HepG2 (cell line): ENCODE results near the gene HNRNPF. TPM values are rescaled to one million over a fixed set of nuclear protein-coding genes. Genes with fewer than 3 reads are reported as not detected.

Experiments used
- DMAP1 ChIP-seq: IDR thresholded peaks from 2 replicates; pipeline ENCODE4 v1.6.1; 2016
- ELF4 ChIP-seq: sonication (generic); formaldehyde crosslinking; IDR thresholded peaks from 2 replicates; pipeline ENCODE4 v1.5.0; 2020; ENCODE audit warnings: missing genetic modification reagents, mild to moderate bottlenecking, moderate library complexity, borderline replicate concordance
- ETV6 ChIP-seq: sonication (generic); formaldehyde crosslinking; conservative IDR thresholded peaks from 2 replicates; pipeline ENCODE4 v1.4.0; 2020; ENCODE audit warnings: missing genetic modification reagents
- FOXP1 ChIP-seq, 2 experiments: fragments of 450-650 bp in 1 of 2; IDR thresholded peaks; 2 replicates each; pipeline ENCODE4 v1.6.1; 2017 to 2018; ENCODE audit warnings: antibody characterized with exemption in 1 of 2
- HHEX ChIP-seq: IDR thresholded peaks from 2 replicates; pipeline ENCODE4 v1.6.1; 2016; ENCODE audit warnings: control low read depth
- HOXD1 ChIP-seq: sonication (generic); formaldehyde crosslinking; IDR thresholded peaks from 2 replicates; pipeline ENCODE4 v1.5.0; 2020; ENCODE audit warnings: missing genetic modification reagents
- IRF2 ChIP-seq: IDR thresholded peaks from 2 replicates; pipeline ENCODE4 v1.6.1; 2018; ENCODE audit warnings: missing genetic modification reagents, missing compliant biosample characterization
- ISL2 ChIP-seq: sonication (generic); formaldehyde crosslinking; IDR thresholded peaks from 2 replicates; pipeline ENCODE4 v1.5.0; 2020; ENCODE audit warnings: missing genetic modification reagents
- PHF20 ChIP-seq: sonication (generic); formaldehyde crosslinking; IDR thresholded peaks from 2 replicates; pipeline ENCODE4 v1.5.0; 2020; ENCODE audit warnings: mild to moderate bottlenecking, missing genetic modification reagents
- RXRA ChIP-seq: sonication (generic); formaldehyde crosslinking; IDR thresholded peaks from 2 replicates; pipeline ENCODE4 v1.5.1; 2020; ENCODE audit warnings: missing genetic modification reagents
- SMYD3 ChIP-seq: sonication (generic); formaldehyde crosslinking; IDR thresholded peaks from 2 replicates; pipeline ENCODE4 v1.8.1; 2023; ENCODE audit warnings: mild to moderate bottlenecking, missing genetic modification reagents
- TCF12 ChIP-seq, 2 experiments: fragments of 450-650 bp in 1 of 2; sonication (generic) in 1 of 2; formaldehyde crosslinking in 1 of 2; IDR thresholded peaks; 2 replicates each; pipeline versions ENCODE4 v1.6.1 to v1.8.0; 2017 to 2022; ENCODE audit warnings: antibody characterized with exemption in 1 of 2, mild to moderate bottlenecking in 1 of 2, missing genetic modification reagents in 1 of 2, moderate library complexity in 1 of 2
- ZNF124 ChIP-seq: sonication (generic); formaldehyde crosslinking; IDR thresholded peaks from 2 replicates; pipeline ENCODE4 v1.4.0; 2020; ENCODE audit warnings: missing genetic modification reagents
- ZNF367 ChIP-seq: sonication (generic); formaldehyde crosslinking; IDR thresholded peaks from 2 replicates; pipeline ENCODE4 v1.4.0; 2020; ENCODE audit warnings: missing genetic modification reagents, borderline replicate concordance
- ZNF572 ChIP-seq: sonication (generic); formaldehyde crosslinking; IDR thresholded peaks from 2 replicates; pipeline ENCODE4 v1.5.1; 2020; ENCODE audit warnings: mild to moderate bottlenecking, missing genetic modification reagents
- ZNF629 ChIP-seq: sonication (generic); formaldehyde crosslinking; conservative IDR thresholded peaks from 2 replicates; pipeline ENCODE4 v1.5.0; 2020; ENCODE audit warnings: missing genetic modification reagents
- ZNF678 ChIP-seq: sonication (generic); formaldehyde crosslinking; IDR thresholded peaks from 2 replicates; pipeline ENCODE4 v1.4.0; 2020; ENCODE audit warnings: mild to moderate bottlenecking, missing genetic modification reagents
- ZNF749 ChIP-seq: sonication (generic); formaldehyde crosslinking; IDR thresholded peaks from 2 replicates; pipeline ENCODE4 v1.8.0; 2022; ENCODE audit warnings: mild to moderate bottlenecking, missing genetic modification reagents, moderate library complexity, borderline replicate concordance
- polyA plus RNA-seq, 8 experiments: library from polyadenylated mRNA; depleted of rRNA in 3 of 8; stranded (reverse) in 7 of 8; unstranded in 1 of 8; fragments of >200 nt; fragmentation: Illumina TruSeq in 4 of 8; extraction: Trizol in 4 of 8; gene quantifications; 2 replicates each; pipeline versions ENCODE4 v1.2.1 to v1.2.3, GENCODE V29; 2011 to 2016; ENCODE audit warnings: low read depth in 4 of 8, missing spikeins in 1 of 8, mixed read lengths in 1 of 8; ENCODE audit not compliant: insufficient read depth in 1 of 8
- total RNA-seq, 5 experiments: library from RNA; depleted of rRNA; stranded (reverse); fragments of >200 nt; fragmentation: Illumina TruSeq; extraction: Trizol; gene quantifications; 2 replicates each; pipeline ENCODE4 v1.2.3, GENCODE V29; 2016; ENCODE audit warnings: low read depth in 1 of 5
- TF ChIP-seq, protein P1 (sequence below): sonication (generic); formaldehyde crosslinking; IDR thresholded peaks from 2 replicates; pipeline ENCODE4 v1.8.1; 2023; ENCODE audit warnings: mild to moderate bottlenecking, inconsistent platforms, moderate library complexity, missing genetic modification reagents, borderline replicate concordance
- TF ChIP-seq, protein P2 (sequence below): sonication (generic); formaldehyde crosslinking; IDR thresholded peaks from 2 replicates; pipeline ENCODE4 v1.4.0; 2020; ENCODE audit warnings: mild to moderate bottlenecking, low read depth, missing genetic modification reagents
- TF ChIP-seq, protein P3 (sequence below): sonication (generic); formaldehyde crosslinking; IDR thresholded peaks from 2 replicates; pipeline ENCODE4 v1.5.1; 2020; ENCODE audit warnings: missing genetic modification reagents, mild to moderate bottlenecking, borderline replicate concordance
- TF ChIP-seq, protein P4 (sequence below): sonication (generic); formaldehyde crosslinking; IDR thresholded peaks from 2 replicates; pipeline ENCODE4 v1.4.0; 2020; ENCODE audit warnings: mild to moderate bottlenecking, missing genetic modification reagents

Gene HNRNPF
- total and polyA plus RNA-seq, 2 of the 13 experiments (the other 11 are each of a cell fraction or from before 2014, with no cell fraction given), result 166 to 308 TPM

DNA sequence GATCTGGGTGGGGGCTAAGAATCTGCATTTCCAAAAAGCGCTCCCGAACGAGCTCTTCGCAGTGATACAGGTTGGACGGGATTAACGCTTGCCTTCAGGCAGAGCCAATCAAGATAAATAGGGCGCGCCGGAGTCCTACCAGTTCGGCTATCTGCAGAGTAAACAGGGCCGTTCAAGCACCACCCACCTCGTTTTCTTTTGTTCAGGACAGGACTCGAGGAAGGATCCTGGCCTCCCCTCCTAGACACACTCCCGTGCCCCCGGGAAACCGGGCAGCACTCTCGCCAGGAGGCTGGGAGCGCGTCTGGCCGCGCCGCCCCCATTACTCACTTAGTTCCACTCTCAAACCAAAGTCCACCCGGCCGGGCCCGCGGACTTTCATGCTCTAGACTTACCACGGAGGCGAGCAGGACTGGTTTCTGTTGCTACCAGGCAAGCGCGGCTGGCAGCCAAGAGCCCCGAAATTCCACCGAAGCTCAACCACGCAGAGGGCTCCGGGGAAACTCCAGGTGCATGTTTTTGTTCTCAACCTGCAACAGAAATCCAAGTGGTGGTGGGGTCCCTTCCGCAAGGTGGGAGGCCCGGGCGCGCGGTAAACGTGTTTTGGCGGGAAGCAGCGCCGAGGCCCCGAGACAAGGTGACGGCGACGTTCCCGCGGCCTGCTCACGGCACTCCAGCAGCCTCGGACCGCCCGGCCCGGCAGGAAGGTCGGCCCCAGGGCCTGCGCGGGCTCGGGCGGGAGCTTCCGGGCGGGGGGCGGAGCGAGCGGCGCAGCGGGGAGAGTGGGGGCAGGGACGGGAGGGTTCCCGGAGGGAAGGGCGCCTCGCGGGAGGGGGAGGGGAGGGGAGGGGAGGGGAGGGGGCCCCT is 12.7 kb downstream of the HNRNPF start (continued):
- TF ChIP-seq TCF12 (IDR thresholded peaks at IDR 0.05) (no peak), TCF12 (CRISPR knock-in tag; IDR thresholded peaks at IDR 0.05) (peak; percentile 20; the same call in 1 of the 2 replicates), FOXP1 (IDR thresholded peaks at IDR 0.05) (no peak), FOXP1 (CRISPR knock-in tag; IDR thresholded peaks at IDR 0.05) (no peak; the same call in 1 of the 2 replicates), ZNF367 (CRISPR knock-in tag) (peak; percentile 26; the same call in 1 of the 2 replicates), HHEX (CRISPR knock-in tag) (no peak), RXRA (CRISPR knock-in tag) (no peak), ZNF629 (CRISPR knock-in tag) (peak; percentile 3; the same call in 1 of the 2 replicates), ISL2 (CRISPR knock-in tag) (peak; percentile 64), PHF20 (no peak), ZNF678 (CRISPR knock-in tag) (no peak), SMYD3 (CRISPR knock-in tag) (no peak), ZNF749 (CRISPR knock-in tag) (no peak), HOXD1 (CRISPR knock-in tag) (peak; percentile 80; the same call in 1 of the 2 replicates), ETV6 (no peak), ZNF572 (CRISPR knock-in tag) (no peak), IRF2 (CRISPR knock-in tag) (no peak), ZNF124 (CRISPR knock-in tag) (peak; percentile 37; the same call in 1 of the 2 replicates), ELF4 (CRISPR knock-in tag) (peak; percentile 12; the same call in 1 of the 2 replicates), DMAP1 (CRISPR knock-in tag) (no peak)
- TF ChIP-seq, protein P1, sequence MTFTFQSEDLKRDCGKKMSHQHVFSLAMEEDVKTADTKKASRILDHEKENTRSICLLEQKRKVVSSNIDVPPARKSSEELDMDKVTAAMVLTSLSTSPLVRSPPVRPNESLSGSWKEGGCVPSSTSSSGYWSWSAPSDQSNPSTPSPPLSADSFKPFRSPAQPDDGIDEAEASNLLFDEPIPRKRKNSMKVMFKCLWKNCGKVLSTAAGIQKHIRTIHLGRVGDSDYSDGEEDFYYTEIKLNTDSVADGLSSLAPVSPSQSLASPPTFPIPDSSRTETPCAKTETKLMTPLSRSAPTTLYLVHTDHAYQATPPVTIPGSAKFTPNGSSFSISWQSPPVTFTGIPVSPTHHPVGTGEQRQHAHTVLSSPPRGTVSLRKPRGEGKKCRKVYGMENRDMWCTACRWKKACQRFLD, result peak; percentile 19; the same call in 1 of the 2 replicates
- TF ChIP-seq, protein P2, sequence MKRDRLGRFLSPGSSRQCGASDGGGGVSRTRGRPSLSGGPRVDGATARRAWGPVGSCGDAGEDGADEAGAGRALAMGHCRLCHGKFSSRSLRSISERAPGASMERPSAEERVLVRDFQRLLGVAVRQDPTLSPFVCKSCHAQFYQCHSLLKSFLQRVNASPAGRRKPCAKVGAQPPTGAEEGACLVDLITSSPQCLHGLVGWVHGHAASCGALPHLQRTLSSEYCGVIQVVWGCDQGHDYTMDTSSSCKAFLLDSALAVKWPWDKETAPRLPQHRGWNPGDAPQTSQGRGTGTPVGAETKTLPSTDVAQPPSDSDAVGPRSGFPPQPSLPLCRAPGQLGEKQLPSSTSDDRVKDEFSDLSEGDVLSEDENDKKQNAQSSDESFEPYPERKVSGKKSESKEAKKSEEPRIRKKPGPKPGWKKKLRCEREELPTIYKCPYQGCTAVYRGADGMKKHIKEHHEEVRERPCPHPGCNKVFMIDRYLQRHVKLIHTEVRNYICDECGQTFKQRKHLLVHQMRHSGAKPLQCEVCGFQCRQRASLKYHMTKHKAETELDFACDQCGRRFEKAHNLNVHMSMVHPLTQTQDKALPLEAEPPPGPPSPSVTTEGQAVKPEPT (CRISPR knock-in tag), result 0 out of 2 replicates have a peak, but pooled peaks have one; percentile 29
- TF ChIP-seq, protein P3, sequence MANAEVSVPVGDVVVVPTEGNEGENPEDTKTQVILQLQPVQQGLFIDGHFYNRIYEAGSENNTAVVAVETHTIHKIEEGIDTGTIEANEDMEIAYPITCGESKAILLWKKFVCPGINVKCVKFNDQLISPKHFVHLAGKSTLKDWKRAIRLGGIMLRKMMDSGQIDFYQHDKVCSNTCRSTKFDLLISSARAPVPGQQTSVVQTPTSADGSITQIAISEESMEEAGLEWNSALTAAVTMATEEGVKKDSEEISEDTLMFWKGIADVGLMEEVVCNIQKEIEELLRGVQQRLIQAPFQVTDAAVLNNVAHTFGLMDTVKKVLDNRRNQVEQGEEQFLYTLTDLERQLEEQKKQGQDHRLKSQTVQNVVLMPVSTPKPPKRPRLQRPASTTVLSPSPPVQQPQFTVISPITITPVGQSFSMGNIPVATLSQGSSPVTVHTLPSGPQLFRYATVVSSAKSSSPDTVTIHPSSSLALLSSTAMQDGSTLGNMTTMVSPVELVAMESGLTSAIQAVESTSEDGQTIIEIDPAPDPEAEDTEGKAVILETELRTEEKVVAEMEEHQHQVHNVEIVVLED (CRISPR knock-in tag), result no peak; the same call in 1 of the 2 replicates
- TF ChIP-seq, protein P4, sequence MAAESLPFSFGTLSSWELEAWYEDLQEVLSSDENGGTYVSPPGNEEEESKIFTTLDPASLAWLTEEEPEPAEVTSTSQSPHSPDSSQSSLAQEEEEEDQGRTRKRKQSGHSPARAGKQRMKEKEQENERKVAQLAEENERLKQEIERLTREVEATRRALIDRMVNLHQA (CRISPR knock-in tag), result no peak
